NT2/D1 (cell line): ENCODE measurements around the gene UGT1A5.

Source experiments
- SUZ12 ChIP-seq: IDR thresholded peaks from 2 replicates; pipeline ENCODE4 v1.6.1; 2011; ENCODE audit not compliant: insufficient read length, insufficient read depth; ENCODE audit errors: extremely low read depth
- YY1 ChIP-seq: IDR thresholded peaks from 2 replicates; pipeline ENCODE4 v1.6.1; 2011; ENCODE audit not compliant: insufficient read length, insufficient read depth
- ZNF274 ChIP-seq: IDR thresholded peaks from 2 replicates; pipeline ENCODE4 v1.6.1; 2011; ENCODE audit warnings: mild to moderate bottlenecking, low read depth, low read length

DNA sequence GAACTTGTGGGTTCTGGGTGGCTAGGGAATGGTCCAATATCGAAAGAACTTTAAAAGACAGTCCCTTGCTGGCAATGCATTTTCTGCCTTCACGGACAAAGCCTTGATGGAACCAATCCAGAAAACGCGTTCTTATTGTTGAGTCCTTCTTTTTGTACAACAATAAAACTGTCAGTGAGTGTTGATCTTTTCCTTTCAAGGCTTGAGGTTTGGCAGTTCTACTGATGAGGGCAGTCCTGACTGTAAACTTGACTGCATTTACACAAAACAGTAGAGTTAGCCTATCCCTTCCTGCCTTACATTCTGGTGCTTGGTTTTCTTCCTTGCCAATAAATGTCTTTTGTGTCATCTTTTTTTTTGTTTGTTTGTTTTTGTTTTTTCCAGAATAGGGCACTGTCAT, 33.5 kb upstream of the UGT1A5 start:
- TF ChIP-seq ZNF274 (no peak), YY1 (no peak), SUZ12 (no peak)
